SK-N-SH treated with all-trans-retinoic acid at 6 μM for 48 hours (cell line): ENCODE data around the gene POLD4.

Experiments
- ATAC-seq: fragments of 200-7000 bp; cut with Tn5 transposase; 3 replicates; pipeline ENCODE4 v1.9.1; 2020; ENCODE audit warnings: mild to moderate bottlenecking, moderate library complexity
- ARNTL ChIP-seq: fragments of 450-650 bp; formaldehyde crosslinking; IDR thresholded peaks from 2 replicates; pipeline ENCODE4 v1.5.0; 2020; ENCODE audit warnings: low read depth, mild to moderate bottlenecking, moderate library complexity, borderline replicate concordance
- BACH2 ChIP-seq: fragments of 250-450 bp; sonication (Bioruptor Pico); IDR thresholded peaks from 2 replicates; pipeline ENCODE4 v1.9.0; 2021; ENCODE audit warnings: mild to moderate bottlenecking, borderline replicate concordance
- CSDC2 ChIP-seq: fragments of 250-450 bp; sonication (Bioruptor Pico); IDR thresholded peaks from 2 replicates; pipeline ENCODE4 v1.5.0; 2020; ENCODE audit warnings: mild to moderate bottlenecking, moderate library complexity
- GLIS3 ChIP-seq: fragments of 250-450 bp; sonication (Bioruptor Pico); IDR thresholded peaks from 2 replicates; pipeline ENCODE4 v1.5.0; 2020; ENCODE audit warnings: mild to moderate bottlenecking, moderate library complexity
- ISL1 ChIP-seq: fragments of 250-450 bp; sonication (Bioruptor Pico); IDR thresholded peaks from 2 replicates; pipeline ENCODE4 v2.1.2; 2022; ENCODE audit warnings: mild to moderate bottlenecking, moderate library complexity
- OSR1 ChIP-seq: fragments of 250-450 bp; sonication (Bioruptor Pico); IDR thresholded peaks from 2 replicates; pipeline ENCODE4 v1.8.0; 2022; ENCODE audit warnings: moderate library complexity, mild to moderate bottlenecking, inconsistent platforms
- PPARA ChIP-seq: fragments of 250-450 bp; sonication (Bioruptor Pico); IDR thresholded peaks from 2 replicates; pipeline ENCODE4 v1.5.0; 2020; ENCODE audit warnings: mild to moderate bottlenecking, borderline replicate concordance
- RARB ChIP-seq: fragments of 250-450 bp; sonication (Bioruptor Pico); IDR thresholded peaks from 2 replicates; pipeline ENCODE4 v1.8.0; 2021; ENCODE audit warnings: mild to moderate bottlenecking, moderate library complexity
- SNAI2 ChIP-seq: fragments of 250-450 bp; sonication (Bioruptor Pico); IDR thresholded peaks from 2 replicates; pipeline ENCODE4 v1.5.0; 2020; ENCODE audit warnings: mild to moderate bottlenecking, moderate library complexity
- TCF4 ChIP-seq: fragments of 250-450 bp; sonication (Bioruptor Pico); IDR thresholded peaks from 2 replicates; pipeline ENCODE4 v1.8.0; 2021; ENCODE audit warnings: mild to moderate bottlenecking, moderate library complexity, borderline replicate concordance
- TOX ChIP-seq: fragments of 250-450 bp; sonication (Bioruptor Pico); IDR thresholded peaks from 2 replicates; pipeline ENCODE4 v1.8.0; 2021; ENCODE audit warnings: mild to moderate bottlenecking, moderate library complexity, borderline replicate concordance
- ZC3H10 ChIP-seq: fragments of 250-450 bp; sonication (Bioruptor Pico); IDR thresholded peaks from 2 replicates; pipeline ENCODE4 v1.5.1; 2021; ENCODE audit warnings: mild to moderate bottlenecking, moderate library complexity
- ZFP3 ChIP-seq: fragments of 250-450 bp; sonication (Bioruptor Pico); IDR thresholded peaks from 2 replicates; pipeline ENCODE4 v1.5.0; 2020; ENCODE audit warnings: mild to moderate bottlenecking, moderate library complexity
- ZFP30 ChIP-seq: fragments of 450-650 bp; formaldehyde crosslinking; IDR thresholded peaks from 2 replicates; pipeline ENCODE4 v1.5.0; 2022; ENCODE audit warnings: mild to moderate bottlenecking, moderate library complexity
- ZNF565 ChIP-seq: fragments of 450-650 bp; formaldehyde crosslinking; conservative IDR thresholded peaks from 2 replicates; pipeline ENCODE4 v1.5.0; 2020; ENCODE audit warnings: low read depth, mild to moderate bottlenecking, moderate library complexity
- ZNF70 ChIP-seq: fragments of 450-650 bp; formaldehyde crosslinking; IDR thresholded peaks from 2 replicates; pipeline ENCODE4 v1.5.0; 2020; ENCODE audit warnings: mild to moderate bottlenecking, moderate library complexity
- ZNF8 ChIP-seq: fragments of 450-650 bp; formaldehyde crosslinking; IDR thresholded peaks from 2 replicates; pipeline ENCODE4 v1.5.0; 2020; ENCODE audit warnings: mild to moderate bottlenecking, moderate library complexity
- TF ChIP-seq, protein P1 (sequence below): fragments of 250-450 bp; sonication (Bioruptor Pico); IDR thresholded peaks from 2 replicates; pipeline ENCODE4 v1.8.0; 2020; ENCODE audit warnings: mild to moderate bottlenecking, moderate library complexity, borderline replicate concordance
- TF ChIP-seq, protein P2 (sequence below): fragments of 250-450 bp; sonication (Bioruptor Pico); IDR thresholded peaks from 2 replicates; pipeline ENCODE4 v1.8.0; 2021; ENCODE audit warnings: low read depth, mild to moderate bottlenecking, moderate library complexity, borderline replicate concordance
- TF ChIP-seq, protein P3 (sequence below): fragments of 250-450 bp; sonication (Bioruptor Pico); IDR thresholded peaks from 2 replicates; pipeline ENCODE4 v1.5.1; 2021; ENCODE audit warnings: mild to moderate bottlenecking, moderate library complexity
- TF ChIP-seq, protein P4 (sequence below): fragments of 250-450 bp; sonication (Bioruptor Pico); IDR thresholded peaks from 2 replicates; pipeline ENCODE4 v1.5.0; 2020; ENCODE audit warnings: mild to moderate bottlenecking, moderate library complexity
- TF ChIP-seq, protein P5 (sequence below): fragments of 250-450 bp; sonication (Bioruptor Pico); IDR thresholded peaks from 2 replicates; pipeline ENCODE4 v1.5.1; 2020; ENCODE audit warnings: low read depth, mild to moderate bottlenecking, moderate library complexity

POLD4 gene

DNA sequence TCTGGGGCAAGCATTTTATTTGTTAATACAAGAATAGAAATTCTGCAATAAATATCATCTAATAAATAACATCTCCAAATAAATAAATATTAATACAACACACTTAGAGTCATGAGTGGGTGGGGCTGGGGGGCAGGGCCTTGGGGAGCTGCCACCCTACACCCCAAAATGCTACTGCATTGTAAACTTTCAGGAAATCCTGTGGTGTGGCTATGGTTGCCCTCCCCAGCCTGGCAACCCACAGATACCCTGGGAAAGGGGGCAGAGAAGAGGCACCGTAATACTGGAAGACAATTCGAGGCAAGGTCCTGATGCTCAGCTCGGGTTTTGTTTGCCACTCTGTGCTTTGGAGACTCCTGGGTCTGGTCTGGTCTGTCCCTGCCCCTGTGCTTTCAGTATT is 10.8 kb upstream of the POLD4 start:
- ATAC-seq = no peak
- TF ChIP-seq, protein P1, sequence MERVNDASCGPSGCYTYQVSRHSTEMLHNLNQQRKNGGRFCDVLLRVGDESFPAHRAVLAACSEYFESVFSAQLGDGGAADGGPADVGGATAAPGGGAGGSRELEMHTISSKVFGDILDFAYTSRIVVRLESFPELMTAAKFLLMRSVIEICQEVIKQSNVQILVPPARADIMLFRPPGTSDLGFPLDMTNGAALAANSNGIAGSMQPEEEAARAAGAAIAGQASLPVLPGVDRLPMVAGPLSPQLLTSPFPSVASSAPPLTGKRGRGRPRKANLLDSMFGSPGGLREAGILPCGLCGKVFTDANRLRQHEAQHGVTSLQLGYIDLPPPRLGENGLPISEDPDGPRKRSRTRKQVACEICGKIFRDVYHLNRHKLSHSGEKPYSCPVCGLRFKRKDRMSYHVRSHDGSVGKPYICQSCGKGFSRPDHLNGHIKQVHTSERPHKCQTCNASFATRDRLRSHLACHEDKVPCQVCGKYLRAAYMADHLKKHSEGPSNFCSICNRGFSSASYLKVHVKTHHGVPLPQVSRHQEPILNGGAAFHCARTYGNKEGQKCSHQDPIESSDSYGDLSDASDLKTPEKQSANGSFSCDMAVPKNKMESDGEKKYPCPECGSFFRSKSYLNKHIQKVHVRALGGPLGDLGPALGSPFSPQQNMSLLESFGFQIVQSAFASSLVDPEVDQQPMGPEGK (CRISPR knock-in tag) = no peak
- TF ChIP-seq TCF4 (CRISPR knock-in tag) (no peak), ZFP3 (CRISPR knock-in tag) (no peak), ZNF70 (CRISPR knock-in tag) (no peak), OSR1 (CRISPR knock-in tag) (no peak), ZC3H10 (CRISPR knock-in tag) (no peak), GLIS3 (CRISPR knock-in tag) (no peak), ARNTL (CRISPR knock-in tag) (no peak), SNAI2 (CRISPR knock-in tag) (no peak), ISL1 (CRISPR knock-in tag) (no peak), ZNF8 (no peak), RARB (CRISPR knock-in tag) (no peak), TOX (CRISPR knock-in tag) (no peak), PPARA (no peak), CSDC2 (CRISPR knock-in tag) (no peak)
- TF ChIP-seq, protein P2, sequence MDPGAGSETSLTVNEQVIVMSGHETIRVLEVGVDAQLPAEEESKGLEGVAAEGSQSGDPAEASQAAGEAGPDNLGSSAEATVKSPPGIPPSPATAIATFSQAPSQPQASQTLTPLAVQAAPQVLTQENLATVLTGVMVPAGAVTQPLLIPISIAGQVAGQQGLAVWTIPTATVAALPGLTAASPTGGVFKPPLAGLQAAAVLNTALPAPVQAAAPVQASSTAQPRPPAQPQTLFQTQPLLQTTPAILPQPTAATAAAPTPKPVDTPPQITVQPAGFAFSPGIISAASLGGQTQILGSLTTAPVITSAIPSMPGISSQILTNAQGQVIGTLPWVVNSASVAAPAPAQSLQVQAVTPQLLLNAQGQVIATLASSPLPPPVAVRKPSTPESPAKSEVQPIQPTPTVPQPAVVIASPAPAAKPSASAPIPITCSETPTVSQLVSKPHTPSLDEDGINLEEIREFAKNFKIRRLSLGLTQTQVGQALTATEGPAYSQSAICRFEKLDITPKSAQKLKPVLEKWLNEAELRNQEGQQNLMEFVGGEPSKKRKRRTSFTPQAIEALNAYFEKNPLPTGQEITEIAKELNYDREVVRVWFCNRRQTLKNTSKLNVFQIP = no peak
- TF ChIP-seq, protein P3, sequence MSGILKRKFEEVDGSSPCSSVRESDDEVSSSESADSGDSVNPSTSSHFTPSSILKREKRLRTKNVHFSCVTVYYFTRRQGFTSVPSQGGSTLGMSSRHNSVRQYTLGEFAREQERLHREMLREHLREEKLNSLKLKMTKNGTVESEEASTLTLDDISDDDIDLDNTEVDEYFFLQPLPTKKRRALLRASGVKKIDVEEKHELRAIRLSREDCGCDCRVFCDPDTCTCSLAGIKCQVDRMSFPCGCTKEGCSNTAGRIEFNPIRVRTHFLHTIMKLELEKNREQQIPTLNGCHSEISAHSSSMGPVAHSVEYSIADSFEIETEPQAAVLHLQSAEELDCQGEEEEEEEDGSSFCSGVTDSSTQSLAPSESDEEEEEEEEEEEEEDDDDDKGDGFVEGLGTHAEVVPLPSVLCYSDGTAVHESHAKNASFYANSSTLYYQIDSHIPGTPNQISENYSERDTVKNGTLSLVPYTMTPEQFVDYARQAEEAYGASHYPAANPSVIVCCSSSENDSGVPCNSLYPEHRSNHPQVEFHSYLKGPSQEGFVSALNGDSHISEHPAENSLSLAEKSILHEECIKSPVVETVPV (CRISPR knock-in tag) = no peak
- TF ChIP-seq, protein P4, sequence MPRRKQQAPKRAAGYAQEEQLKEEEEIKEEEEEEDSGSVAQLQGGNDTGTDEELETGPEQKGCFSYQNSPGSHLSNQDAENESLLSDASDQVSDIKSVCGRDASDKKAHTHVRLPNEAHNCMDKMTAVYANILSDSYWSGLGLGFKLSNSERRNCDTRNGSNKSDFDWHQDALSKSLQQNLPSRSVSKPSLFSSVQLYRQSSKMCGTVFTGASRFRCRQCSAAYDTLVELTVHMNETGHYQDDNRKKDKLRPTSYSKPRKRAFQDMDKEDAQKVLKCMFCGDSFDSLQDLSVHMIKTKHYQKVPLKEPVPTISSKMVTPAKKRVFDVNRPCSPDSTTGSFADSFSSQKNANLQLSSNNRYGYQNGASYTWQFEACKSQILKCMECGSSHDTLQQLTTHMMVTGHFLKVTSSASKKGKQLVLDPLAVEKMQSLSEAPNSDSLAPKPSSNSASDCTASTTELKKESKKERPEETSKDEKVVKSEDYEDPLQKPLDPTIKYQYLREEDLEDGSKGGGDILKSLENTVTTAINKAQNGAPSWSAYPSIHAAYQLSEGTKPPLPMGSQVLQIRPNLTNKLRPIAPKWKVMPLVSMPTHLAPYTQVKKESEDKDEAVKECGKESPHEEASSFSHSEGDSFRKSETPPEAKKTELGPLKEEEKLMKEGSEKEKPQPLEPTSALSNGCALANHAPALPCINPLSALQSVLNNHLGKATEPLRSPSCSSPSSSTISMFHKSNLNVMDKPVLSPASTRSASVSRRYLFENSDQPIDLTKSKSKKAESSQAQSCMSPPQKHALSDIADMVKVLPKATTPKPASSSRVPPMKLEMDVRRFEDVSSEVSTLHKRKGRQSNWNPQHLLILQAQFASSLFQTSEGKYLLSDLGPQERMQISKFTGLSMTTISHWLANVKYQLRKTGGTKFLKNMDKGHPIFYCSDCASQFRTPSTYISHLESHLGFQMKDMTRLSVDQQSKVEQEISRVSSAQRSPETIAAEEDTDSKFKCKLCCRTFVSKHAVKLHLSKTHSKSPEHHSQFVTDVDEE = no peak

DNA sequence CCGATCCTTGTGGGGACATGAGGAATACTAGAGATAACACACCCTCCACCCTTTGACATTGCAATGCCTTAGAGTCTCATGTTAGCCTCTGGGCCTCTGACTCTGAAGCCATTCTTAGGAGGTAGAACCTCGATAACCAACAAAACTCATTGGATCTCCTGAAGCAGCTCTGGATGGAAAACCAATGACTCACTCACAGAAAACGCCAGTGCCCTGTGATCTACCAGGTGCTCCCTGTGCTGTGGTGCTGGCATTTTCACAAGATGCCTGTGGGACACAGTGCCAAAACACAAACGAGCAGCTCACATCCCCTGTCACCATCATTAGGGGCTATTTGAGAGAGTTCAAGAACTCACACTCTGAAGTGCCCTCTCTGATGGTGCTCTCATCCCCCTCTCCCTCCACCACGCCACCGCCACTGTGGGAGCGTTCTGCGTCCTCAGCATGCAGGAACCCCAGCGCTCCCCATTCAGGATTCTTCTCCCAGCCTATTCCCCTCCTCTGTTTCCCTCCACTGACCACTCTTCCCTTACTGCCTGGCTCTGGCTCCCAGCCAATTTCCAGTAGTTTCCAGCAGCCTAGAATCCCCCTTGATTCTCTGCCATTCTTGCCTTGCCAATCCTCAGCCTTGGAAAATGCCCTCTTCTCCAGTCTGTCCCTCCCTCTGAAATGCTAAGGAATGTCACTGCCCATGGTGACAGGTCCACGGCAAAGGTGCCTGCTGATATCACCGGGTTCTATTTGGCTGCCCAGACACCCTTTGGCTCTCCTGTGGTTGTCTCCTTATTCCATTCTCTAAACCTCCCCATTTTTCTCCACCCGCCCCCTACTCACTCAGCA is 4.7 kb upstream of the POLD4 start:
- peak; percentile 13 for ATAC-seq
- TF ChIP-seq ZNF565 (CRISPR knock-in tag) (no peak), TOX (CRISPR knock-in tag) (no peak), ZFP3 (CRISPR knock-in tag) (no peak), ZC3H10 (CRISPR knock-in tag) (no peak), ZNF8 (no peak), ZNF70 (CRISPR knock-in tag) (no peak), OSR1 (CRISPR knock-in tag) (no peak), ZFP30 (CRISPR knock-in tag) (no peak), SNAI2 (CRISPR knock-in tag) (no peak), BACH2 (CRISPR knock-in tag) (no peak), RARB (CRISPR knock-in tag) (no peak)
- TF ChIP-seq, protein P5, sequence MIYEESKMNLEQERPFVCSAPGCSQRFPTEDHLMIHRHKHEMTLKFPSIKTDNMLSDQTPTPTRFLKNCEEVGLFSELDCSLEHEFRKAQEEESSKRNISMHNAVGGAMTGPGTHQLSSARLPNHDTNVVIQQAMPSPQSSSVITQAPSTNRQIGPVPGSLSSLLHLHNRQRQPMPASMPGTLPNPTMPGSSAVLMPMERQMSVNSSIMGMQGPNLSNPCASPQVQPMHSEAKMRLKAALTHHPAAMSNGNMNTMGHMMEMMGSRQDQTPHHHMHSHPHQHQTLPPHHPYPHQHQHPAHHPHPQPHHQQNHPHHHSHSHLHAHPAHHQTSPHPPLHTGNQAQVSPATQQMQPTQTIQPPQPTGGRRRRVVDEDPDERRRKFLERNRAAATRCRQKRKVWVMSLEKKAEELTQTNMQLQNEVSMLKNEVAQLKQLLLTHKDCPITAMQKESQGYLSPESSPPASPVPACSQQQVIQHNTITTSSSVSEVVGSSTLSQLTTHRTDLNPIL = no peak
- TF ChIP-seq, protein P2 = no peak
